Prostate gland (tissue), 2 donors: ENCODE results near the gene CFAP68.

Experiments used
- POLR2A ChIP-seq: fragments of 450-650 bp; IDR thresholded peaks from one replicate; pipeline ENCODE4 v1.6.1; 2016; ENCODE audit warnings: antibody characterized with exemption, mild to moderate bottlenecking
- TF ChIP-seq, protein P1 (sequence below), 4 experiments: fragments of 200-600 bp in 2 of 4; fragments of 450-650 bp in 2 of 4; sonication (generic) in 2 of 4; IDR thresholded peaks; 1 replicate in 3 of 4; 2 replicates in 1 of 4; pipeline ENCODE4 v1.5.1; 2016 to 2019; ENCODE audit warnings: antibody characterized with exemption in 4 of 4, mild to moderate bottlenecking in 2 of 4, moderate library complexity in 2 of 4

DNA sequence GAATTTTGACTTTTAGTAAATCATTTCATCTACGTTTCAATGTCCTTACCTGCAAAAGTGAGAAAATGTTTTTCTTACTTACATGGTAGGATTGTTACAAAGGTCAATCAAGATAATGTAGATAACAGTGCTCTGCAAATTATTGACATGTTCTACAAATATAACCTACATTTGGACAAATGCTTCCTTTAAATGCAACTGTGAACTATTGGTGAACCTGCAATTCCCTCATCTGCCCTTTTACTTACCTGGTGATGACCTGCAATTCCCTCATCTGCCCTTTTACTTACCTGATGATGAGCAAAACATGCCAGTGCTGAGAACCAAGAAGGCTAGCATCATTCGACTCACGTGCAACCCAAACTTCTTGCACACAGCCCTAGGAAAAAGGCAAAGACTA lies 19.1 kb upstream of the CFAP68 start:
- TF ChIP-seq POLR2A, result no peak
- TF ChIP-seq, protein P1, sequence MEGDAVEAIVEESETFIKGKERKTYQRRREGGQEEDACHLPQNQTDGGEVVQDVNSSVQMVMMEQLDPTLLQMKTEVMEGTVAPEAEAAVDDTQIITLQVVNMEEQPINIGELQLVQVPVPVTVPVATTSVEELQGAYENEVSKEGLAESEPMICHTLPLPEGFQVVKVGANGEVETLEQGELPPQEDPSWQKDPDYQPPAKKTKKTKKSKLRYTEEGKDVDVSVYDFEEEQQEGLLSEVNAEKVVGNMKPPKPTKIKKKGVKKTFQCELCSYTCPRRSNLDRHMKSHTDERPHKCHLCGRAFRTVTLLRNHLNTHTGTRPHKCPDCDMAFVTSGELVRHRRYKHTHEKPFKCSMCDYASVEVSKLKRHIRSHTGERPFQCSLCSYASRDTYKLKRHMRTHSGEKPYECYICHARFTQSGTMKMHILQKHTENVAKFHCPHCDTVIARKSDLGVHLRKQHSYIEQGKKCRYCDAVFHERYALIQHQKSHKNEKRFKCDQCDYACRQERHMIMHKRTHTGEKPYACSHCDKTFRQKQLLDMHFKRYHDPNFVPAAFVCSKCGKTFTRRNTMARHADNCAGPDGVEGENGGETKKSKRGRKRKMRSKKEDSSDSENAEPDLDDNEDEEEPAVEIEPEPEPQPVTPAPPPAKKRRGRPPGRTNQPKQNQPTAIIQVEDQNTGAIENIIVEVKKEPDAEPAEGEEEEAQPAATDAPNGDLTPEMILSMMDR (IDR thresholded peaks at IDR 0.05), result no peak
